ENCODE results near the gene YWHAH.
A peak's percentile ranks its signal among the peaks of the same experiment; 100 is the strongest.

Gene YWHAH

GRCh38 chr22:31947296-31947695 lies 3.0 kb downstream of the YWHAH start:
- Histone ChIP-seq H3K27ac (ENCODE audit: extremely low read depth, low read depth, low read length) (no peak overlapping the region; the same call in 1 of the 2 replicates), H3K4me1 (ENCODE audit: control insufficient read depth, insufficient read depth, low read length) (peaks cover 12% of the 10 kb centered on the region; the same call in 1 of the 2 replicates), H3K36me3 (ENCODE audit: control insufficient read depth in 2 of 2, insufficient read depth in 1 of 2, low read length in 2 of 2) (peaks cover 40 to 46% of the 10 kb centered on the region in 2 experiments), H3K9me3 (ENCODE audit: control insufficient read depth, insufficient read depth, low read depth, low read length) (no peaks in the 10 kb centered on the region), H3K4me3 (ENCODE audit: low read depth, low read length) (no peak overlapping the region)
- peak; percentile 49; the same call in 1 of the 2 replicates for TF ChIP-seq CTCF (tag by site-specific recombination; IDR thresholded peaks at IDR 0.05)
- TF ChIP-seq ZNF596 (tag by site-specific recombination; IDR thresholded peaks at IDR 0.05): no peak
- peak; percentile 81 for TF ChIP-seq SCRT2 (tag by site-specific recombination; IDR thresholded peaks at IDR 0.05)
- no peak for TF ChIP-seq TRIM28 (IDR thresholded peaks at IDR 0.05; ENCODE audit: borderline replicate concordance, low read length)
- TF ChIP-seq SCRT1 (tag by site-specific recombination; IDR thresholded peaks at IDR 0.05; ENCODE audit: borderline replicate concordance): peak; percentile 75
- peak; percentile 25; the same call in 1 of the 2 replicates for TF ChIP-seq ZNF654 (tag by site-specific recombination; IDR thresholded peaks at IDR 0.05; ENCODE audit: low read depth)
- POLR2A ChIA-PET: interaction anchor here (0.5 to 2.2 kb wide), 2 partner anchors 32 to 285 kb away, joined by 5 to 10 read pairs; partner anchors contain the start of gene PISD
- CTCF ChIA-PET: interaction anchor here (0.6 to 2.7 kb wide), 5 partner anchors 9 to 281 kb away, joined by 3 to 9 read pairs (median 3); no protein-coding TSS in a partner anchor

- POLR2A ChIA-PET: interaction anchor here (0.7 to 2.2 kb wide), 2 partner anchors 286 to 1163 kb away, joined by 3 to 10 read pairs; partner anchors contain the start of gene PISD
- H3K4me1 ChIP-seq (ENCODE audit: control insufficient read depth, insufficient read depth, low read length): peaks cover 12% of the 10 kb centered on the region; the same call in 1 of the 2 replicates
- no peak overlapping the region for H3K4me3 ChIP-seq (ENCODE audit: low read depth, low read length)
- H3K9me3 ChIP-seq (ENCODE audit: control insufficient read depth, insufficient read depth, low read depth, low read length): no peaks in the 10 kb centered on the region
- no peak overlapping the region for H3K27ac ChIP-seq (ENCODE audit: extremely low read depth, low read depth, low read length)
- CTCF ChIA-PET: interaction anchor here (0.9 to 2.7 kb wide), 4 partner anchors 8 to 282 kb away, joined by 3 to 9 read pairs (median 6); no protein-coding TSS in a partner anchor
- no peak for TF ChIP-seq ZNF324 (tag by site-specific recombination; IDR thresholded peaks at IDR 0.05)
- TF ChIP-seq, protein P1, sequence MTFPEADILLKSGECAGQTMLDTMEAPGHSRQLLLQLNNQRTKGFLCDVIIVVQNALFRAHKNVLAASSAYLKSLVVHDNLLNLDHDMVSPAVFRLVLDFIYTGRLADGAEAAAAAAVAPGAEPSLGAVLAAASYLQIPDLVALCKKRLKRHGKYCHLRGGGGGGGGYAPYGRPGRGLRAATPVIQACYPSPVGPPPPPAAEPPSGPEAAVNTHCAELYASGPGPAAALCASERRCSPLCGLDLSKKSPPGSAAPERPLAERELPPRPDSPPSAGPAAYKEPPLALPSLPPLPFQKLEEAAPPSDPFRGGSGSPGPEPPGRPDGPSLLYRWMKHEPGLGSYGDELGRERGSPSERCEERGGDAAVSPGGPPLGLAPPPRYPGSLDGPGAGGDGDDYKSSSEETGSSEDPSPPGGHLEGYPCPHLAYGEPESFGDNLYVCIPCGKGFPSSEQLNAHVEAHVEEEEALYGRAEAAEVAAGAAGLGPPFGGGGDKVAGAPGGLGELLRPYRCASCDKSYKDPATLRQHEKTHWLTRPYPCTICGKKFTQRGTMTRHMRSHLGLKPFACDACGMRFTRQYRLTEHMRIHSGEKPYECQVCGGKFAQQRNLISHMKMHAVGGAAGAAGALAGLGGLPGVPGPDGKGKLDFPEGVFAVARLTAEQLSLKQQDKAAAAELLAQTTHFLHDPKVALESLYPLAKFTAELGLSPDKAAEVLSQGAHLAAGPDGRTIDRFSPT (tag by site-specific recombination; IDR thresholded peaks at IDR 0.05): no peak
- TF ChIP-seq ZNF214 (tag by site-specific recombination; IDR thresholded peaks at IDR 0.05; ENCODE audit: borderline replicate concordance): no peak
- TF ChIP-seq ZNF558 (tag by site-specific recombination; IDR thresholded peaks at IDR 0.05): no peak
- TF ChIP-seq ZNF248 (tag by site-specific recombination; IDR thresholded peaks at IDR 0.05): no peak
- no peak for TF ChIP-seq ZBTB7A (tag by site-specific recombination; IDR thresholded peaks at IDR 0.05; ENCODE audit: low read depth)
- TF ChIP-seq ZFP41 (tag by site-specific recombination; IDR thresholded peaks at IDR 0.05; ENCODE audit: borderline replicate concordance): no peak
- TF ChIP-seq KLF17 (tag by site-specific recombination; IDR thresholded peaks at IDR 0.05): no peak
- no peak for TF ChIP-seq ZNF16 (tag by site-specific recombination; IDR thresholded peaks at IDR 0.05; ENCODE audit: low read depth)
- TF ChIP-seq ZFP69B (tag by site-specific recombination; IDR thresholded peaks at IDR 0.05): no peak
- TF ChIP-seq ZNF510 (tag by site-specific recombination; IDR thresholded peaks at IDR 0.05; ENCODE audit: insufficient replicate concordance): no peak
- TF ChIP-seq PRDM10 (tag by site-specific recombination; IDR thresholded peaks at IDR 0.05): no peak
- TF ChIP-seq, protein P2, sequence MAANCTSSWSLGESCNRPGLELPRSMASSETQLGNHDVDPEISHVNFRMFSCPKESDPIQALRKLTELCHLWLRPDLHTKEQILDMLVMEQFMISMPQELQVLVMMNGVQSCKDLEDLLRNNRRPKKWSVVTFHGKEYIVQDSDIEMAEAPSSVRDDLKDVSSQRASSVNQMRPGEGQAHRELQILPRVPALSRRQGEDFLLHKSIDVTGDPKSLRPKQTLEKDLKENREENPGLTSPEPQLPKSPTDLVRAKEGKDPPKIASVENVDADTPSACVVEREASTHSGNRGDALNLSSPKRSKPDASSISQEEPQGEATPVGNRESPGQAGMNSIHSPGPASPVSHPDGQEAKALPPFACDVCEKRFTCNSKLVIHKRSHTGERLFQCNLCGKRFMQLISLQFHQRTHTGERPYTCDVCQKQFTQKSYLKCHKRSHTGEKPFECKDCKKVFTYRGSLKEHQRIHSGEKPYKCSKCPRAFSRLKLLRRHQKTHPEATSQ (tag by site-specific recombination; IDR thresholded peaks at IDR 0.05): no peak
- no peak for TF ChIP-seq ZEB2 (tag by site-specific recombination; IDR thresholded peaks at IDR 0.05)
- no peak for TF ChIP-seq ZNF624 (tag by site-specific recombination; IDR thresholded peaks at IDR 0.05)
- TF ChIP-seq ZNF501 (tag by site-specific recombination; IDR thresholded peaks at IDR 0.05): no peak
- no peak for TF ChIP-seq ZNF133 (tag by site-specific recombination; IDR thresholded peaks at IDR 0.05)
- H3K36me3 ChIP-seq (ENCODE audit: control insufficient read depth in 2 of 2, insufficient read depth in 1 of 2, low read length in 2 of 2): peaks cover 40 to 52% of the 10 kb centered on the region in 2 experiments
Observed at GRCh38 chr22:31948002-31948401, 3.7 kb downstream of the YWHAH start.

Measured in HEK293 (cell line).